Measurements from ENCODE around the gene SH3PXD2A.
"Not testable (repeated sequence)": the region's sequence is repeated elsewhere in the genome, so short reads cannot be mapped to it uniquely, and the experiment has no call there.

SH3PXD2A gene

DNA sequence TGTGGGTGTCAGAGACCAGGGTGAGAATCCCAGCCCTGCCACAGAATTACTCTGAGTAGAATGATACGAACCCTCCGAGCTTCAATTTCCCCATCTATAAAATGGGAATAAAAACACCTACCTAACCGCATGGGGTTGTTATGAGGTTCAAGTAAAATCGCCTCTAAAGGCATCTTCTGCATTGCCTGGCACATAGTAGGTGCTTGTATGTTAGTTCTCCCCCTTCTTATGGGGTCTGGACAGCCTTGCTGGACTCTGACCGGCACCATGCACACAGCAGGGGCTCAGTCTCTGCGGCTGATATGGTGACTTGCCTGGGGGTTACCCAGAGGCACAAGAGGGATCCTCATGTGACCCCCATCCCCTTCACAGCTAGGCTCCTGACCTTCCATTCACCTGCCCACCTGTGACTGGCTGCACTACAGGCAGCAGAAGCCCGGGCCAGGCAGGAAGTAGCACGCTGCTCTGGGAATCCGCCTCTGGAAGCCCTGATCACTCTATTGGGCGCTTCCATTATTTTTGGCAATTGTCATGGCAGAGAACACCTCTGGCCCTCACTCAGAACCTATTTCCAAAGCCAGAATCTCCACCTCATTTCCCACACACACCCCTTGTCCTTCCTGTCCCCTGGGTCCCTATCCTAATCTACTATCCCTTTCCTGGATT lies 6.0 kb downstream of the SH3PXD2A start:
- Histone ChIP-seq H3K9ac (no peak overlapping the region), H3K4me1 (no peaks in the 10 kb centered on the region), H3K36me3 (ENCODE audit: control insufficient read depth, insufficient read depth, low read length) (no peaks in the 10 kb centered on the region), H3K4me3 (ENCODE audit: low read depth, low read length) (no peak overlapping the region), H3K9me3 (ENCODE audit: control insufficient read depth, low read length) (no peaks in the 10 kb centered on the region), H3K79me2 (no peaks in the 10 kb centered on the region), H2AFZ (no peak overlapping the region), H3K27me3 (ENCODE audit: control insufficient read depth, insufficient read depth, low read length) (no peaks in the 10 kb centered on the region), H3K27ac (peak overlapping the region; percentile 11), H3K4me2 (ENCODE audit: low read length) (no peak overlapping the region)
- TF ChIP-seq CTCF (IDR thresholded peaks at IDR 0.05), result no peak

GRCh38 chr10:103847909-103848468 lies 7.4 kb downstream of the SH3PXD2A start:
- Histone ChIP-seq H3K9me3 (ENCODE audit: control insufficient read depth, low read length) (no peaks in the 10 kb centered on the region), H2AFZ (no peak overlapping the region), H3K27ac (no peak overlapping the region), H3K9ac (no peak overlapping the region), H3K36me3 (ENCODE audit: control insufficient read depth, insufficient read depth, low read length) (no peaks in the 10 kb centered on the region), H3K79me2 (no peaks in the 10 kb centered on the region), H3K4me3 (ENCODE audit: low read depth, low read length) (no peak overlapping the region), H3K27me3 (ENCODE audit: control insufficient read depth, insufficient read depth, low read length) (no peaks in the 10 kb centered on the region), H3K4me2 (ENCODE audit: low read length) (no peak overlapping the region), H3K4me1 (no peaks in the 10 kb centered on the region)
- no peak for TF ChIP-seq CTCF (IDR thresholded peaks at IDR 0.05)

GRCh38 chr10:103847346-103847745 lies 8.0 kb downstream of the SH3PXD2A start:
- Histone ChIP-seq H3K4me2 (ENCODE audit: low read length) (no peak overlapping the region), H3K79me2 (no peaks in the 10 kb centered on the region), H3K9me3 (ENCODE audit: control insufficient read depth, low read length) (no peaks in the 10 kb centered on the region), H3K4me3 (ENCODE audit: low read depth, low read length) (no peak overlapping the region), H3K9ac (no peak overlapping the region), H3K27ac (no peak overlapping the region), H3K36me3 (ENCODE audit: control insufficient read depth, insufficient read depth, low read length) (no peaks in the 10 kb centered on the region), H2AFZ (no peak overlapping the region), H3K27me3 (ENCODE audit: control insufficient read depth, insufficient read depth, low read length) (no peaks in the 10 kb centered on the region), H3K4me1 (no peaks in the 10 kb centered on the region)
- no peak for TF ChIP-seq CTCF (IDR thresholded peaks at IDR 0.05)

DNA sequence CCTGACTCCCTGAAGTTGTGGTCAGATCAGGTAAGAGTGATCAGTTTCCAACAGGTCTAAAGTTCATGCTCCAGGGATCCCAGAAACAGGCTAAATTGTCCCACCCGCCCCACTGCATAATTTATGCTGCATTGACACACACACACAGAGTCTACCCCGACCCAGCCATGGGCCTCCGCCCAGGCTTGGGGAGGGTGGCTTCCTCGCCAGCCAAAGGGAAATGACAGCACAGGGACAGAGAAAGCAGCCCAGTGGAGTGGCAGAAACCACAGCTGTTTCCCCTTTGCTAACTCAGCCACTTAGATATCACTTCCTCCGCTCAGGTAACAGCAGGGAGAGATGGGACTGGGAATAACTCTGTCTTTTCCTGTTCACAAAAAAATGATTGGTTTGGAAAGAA lies 9.4 kb downstream of the SH3PXD2A start:
- Histone ChIP-seq H3K36me3 (ENCODE audit: control insufficient read depth, insufficient read depth, low read length) (no peaks in the 10 kb centered on the region), H3K9ac (no peak overlapping the region), H3K9me3 (ENCODE audit: control insufficient read depth, low read length) (no peaks in the 10 kb centered on the region), H3K4me1 (no peaks in the 10 kb centered on the region), H3K79me2 (no peaks in the 10 kb centered on the region), H3K4me2 (ENCODE audit: low read length) (no peak overlapping the region), H3K4me3 (ENCODE audit: low read depth, low read length) (no peak overlapping the region), H3K27ac (no peak overlapping the region), H3K27me3 (ENCODE audit: control insufficient read depth, insufficient read depth, low read length) (no peaks in the 10 kb centered on the region), H2AFZ (no peak overlapping the region)
- no peak for TF ChIP-seq CTCF (IDR thresholded peaks at IDR 0.05)

- H3K4me1 ChIP-seq; H2AFZ ChIP-seq; H3K4me3 ChIP-seq (ENCODE audit: low read depth, low read length); H3K27ac ChIP-seq; H3K27me3 ChIP-seq (ENCODE audit: control insufficient read depth, insufficient read depth, low read length); H3K4me2 ChIP-seq (ENCODE audit: low read length); H3K36me3 ChIP-seq (ENCODE audit: control insufficient read depth, insufficient read depth, low read length); H3K79me2 ChIP-seq; H3K9me3 ChIP-seq (ENCODE audit: control insufficient read depth, low read length); H3K9ac ChIP-seq: not testable (repeated sequence)
These were observed 10.0 kb downstream of the SH3PXD2A start for GRCh38 chr10:103845346-103845745.

All from parathyroid adenoma (tissue), 2 donors.